ENCODE measurements around the gene KLF16. TPM values are rescaled to one million over a fixed set of nuclear protein-coding genes. Genes with fewer than 3 reads are reported as not detected.

Gene KLF16
- total RNA-seq, 4 donors from 2014 or later, result 1.8 to 6.4 (median 3.4) TPM

DNA sequence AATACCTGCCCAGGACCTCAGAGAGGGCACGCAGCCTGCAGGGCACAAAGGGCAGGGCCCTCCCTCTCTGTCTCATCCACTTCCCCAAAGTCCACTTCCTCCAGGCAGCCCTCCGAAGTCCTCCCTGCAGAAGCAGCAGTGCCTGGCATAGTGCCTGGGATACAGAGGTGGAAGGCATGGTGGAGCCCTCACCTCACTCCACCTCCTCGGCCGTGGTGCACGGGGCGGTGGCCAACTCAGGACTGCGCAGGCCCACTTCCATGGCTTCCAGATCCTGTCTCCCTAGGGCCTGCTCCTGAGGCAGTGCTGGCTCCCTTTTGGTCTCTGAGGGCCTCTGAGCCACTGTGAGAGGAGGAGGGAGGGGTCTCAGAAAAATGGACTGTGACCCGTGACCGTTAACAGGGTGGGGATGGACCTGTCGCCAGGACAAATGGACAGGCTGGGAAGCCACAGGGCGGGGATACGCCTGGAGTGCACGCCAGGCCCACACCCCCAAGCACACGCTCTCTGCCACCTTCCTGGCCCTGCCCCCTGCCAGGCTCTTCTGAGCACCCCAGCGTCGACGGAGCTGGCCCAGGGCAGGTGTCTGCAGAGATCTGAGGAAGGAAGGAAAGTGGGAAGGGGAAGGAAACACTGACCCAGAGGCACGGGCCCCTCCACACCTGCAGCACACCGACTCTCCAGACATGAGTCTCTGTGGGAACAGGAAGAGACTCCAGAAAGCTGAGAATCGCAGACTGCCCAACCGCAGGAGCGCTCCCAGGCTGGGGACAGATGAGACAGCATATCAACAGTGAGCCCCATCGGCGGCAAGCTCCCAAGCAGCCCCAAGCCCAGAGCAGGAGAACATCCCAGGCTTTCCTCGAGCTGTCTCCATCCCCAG lies 23.5 kb downstream of the KLF16 start:
- intact Hi-C loops (cut with DNase I), result no loop called here
- no peaks in the 10 kb centered on the region for H3K36me3 ChIP-seq
- no peaks in the 10 kb centered on the region for H3K9me3 ChIP-seq
- H3K4me3 ChIP-seq (replicated peaks in 1 of 3), result no peak overlapping the region
- peak overlapping the region in 1 of 3 donors; percentile 10 for H3K27ac ChIP-seq
- TF ChIP-seq CTCF (IDR thresholded peaks at IDR 0.05) (no peak), POLR2A (IDR thresholded peaks at IDR 0.05) (no peak)
- H3K4me1 ChIP-seq, result peaks cover 9 to 54% of the 10 kb centered on the region in 2 donors
- WGBS, 2 donors, result 73 to 82% methylated on average over 23 to 24 of the region's 25 CpGs
- no peak for DNase-seq
- no peaks in the 10 kb centered on the region for H3K27me3 ChIP-seq

DNA sequence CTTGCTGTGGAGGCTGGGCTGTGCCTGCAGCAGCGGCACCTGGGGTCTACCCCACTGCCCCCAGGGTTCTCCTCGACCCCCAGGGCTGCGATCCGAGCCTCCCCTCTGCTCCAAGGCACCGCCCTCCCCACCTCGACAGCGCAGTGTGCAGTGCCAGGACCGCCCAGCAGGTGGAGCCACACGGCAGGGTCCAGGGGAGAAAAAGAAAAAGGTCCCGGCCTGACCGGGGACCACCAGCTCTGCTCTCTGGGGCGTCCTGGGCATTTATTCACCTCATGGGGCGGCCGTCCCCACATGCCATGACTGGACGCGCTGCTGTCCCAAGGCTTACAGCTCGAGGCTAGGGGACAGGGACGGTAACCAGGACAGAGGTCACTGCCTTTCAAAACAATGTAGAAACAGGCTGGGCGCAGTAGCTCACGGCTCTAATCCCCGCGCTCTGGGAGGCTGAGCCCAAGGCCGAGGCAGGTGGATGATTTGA lies 25.7 kb downstream of the KLF16 start:
- 27 to 37% methylated on average over 12 to 16 of the region's 23 CpGs for WGBS, 2 donors
- H3K4me3 ChIP-seq (replicated peaks in 1 of 3), result no peak overlapping the region
- DNase-seq, result no peak
- no peaks in the 10 kb centered on the region for H3K9me3 ChIP-seq
- H3K27ac ChIP-seq, result no peak overlapping the region
- peaks cover 7 to 43% of the 10 kb centered on the region in 2 donors for H3K4me1 ChIP-seq
- no peaks in the 10 kb centered on the region for H3K36me3 ChIP-seq
- TF ChIP-seq POLR2A (IDR thresholded peaks at IDR 0.05) (no peak), CTCF (IDR thresholded peaks at IDR 0.05) (peak; percentile 43 to 87 (median 55))
- intact Hi-C loops (cut with DNase I), result no loop called here
- no peaks in the 10 kb centered on the region for H3K27me3 ChIP-seq

GRCh38 chr19:1837222-1837565 lies 26.2 kb downstream of the KLF16 start:
- Histone ChIP-seq H3K4me3 (replicated peaks in 1 of 3) (no peak overlapping the region), H3K36me3 (no peaks in the 10 kb centered on the region), H3K9me3 (no peaks in the 10 kb centered on the region), H3K4me1 (peaks cover 7 to 38% of the 10 kb centered on the region in 2 donors), H3K27ac (no peak overlapping the region), H3K27me3 (no peaks in the 10 kb centered on the region)
- no peak for TF ChIP-seq POLR2A (IDR thresholded peaks at IDR 0.05)
- TF ChIP-seq CTCF (IDR thresholded peaks at IDR 0.05), result no peak
- no peak for DNase-seq
- intact Hi-C loops (cut with DNase I), result no loop called here
- WGBS, 2 donors, result 70 to 79% methylated on average over 4 to 8 of the region's 11 CpGs

DNA sequence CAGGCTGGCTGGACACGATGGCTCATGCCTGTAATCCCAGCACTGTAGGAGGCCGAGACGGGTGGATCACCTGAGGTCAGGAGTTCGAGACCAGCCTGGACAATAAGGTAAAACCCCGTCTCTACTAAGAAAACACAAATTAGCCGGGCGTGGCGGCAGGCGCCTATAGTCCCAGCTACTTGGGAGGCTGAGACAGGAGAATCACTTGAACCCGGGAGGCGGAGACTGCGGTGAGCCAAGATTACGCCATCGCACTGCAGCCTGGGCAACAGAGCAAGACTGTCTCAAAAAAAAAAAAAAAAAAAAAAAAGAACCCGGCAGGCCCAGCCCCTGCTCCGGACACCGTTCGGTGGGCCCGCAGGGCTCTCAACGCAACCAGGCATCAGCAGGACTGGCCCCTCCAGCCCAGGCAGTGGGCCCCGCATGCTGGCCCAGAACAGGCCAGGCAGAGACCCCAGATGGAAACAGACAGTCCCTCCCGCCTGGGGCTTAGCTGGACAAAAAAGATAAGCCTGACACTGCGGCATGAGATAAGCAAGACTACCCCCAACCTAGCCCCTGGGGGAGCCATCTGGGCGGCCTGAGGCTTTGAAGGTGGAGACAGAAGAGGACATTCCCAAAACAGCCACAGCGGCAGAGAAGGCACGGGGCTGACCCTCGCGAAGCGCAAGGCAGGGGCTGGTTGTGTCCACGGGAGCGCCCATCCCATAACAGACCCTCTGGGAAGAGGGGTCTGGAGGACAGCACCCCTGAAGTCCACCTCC lies 26.7 kb downstream of the KLF16 start:
- no peak overlapping the region for H3K27ac ChIP-seq
- 87 to 89% methylated on average over 22 to 31 of the region's 31 CpGs for WGBS, 2 donors
- no peaks in the 10 kb centered on the region for H3K27me3 ChIP-seq
- intact Hi-C loops (cut with DNase I), result no loop called here
- no peak for DNase-seq
- no peaks in the 10 kb centered on the region for H3K36me3 ChIP-seq
- no peak for TF ChIP-seq POLR2A (IDR thresholded peaks at IDR 0.05)
- no peak for TF ChIP-seq CTCF (IDR thresholded peaks at IDR 0.05)
- no peak overlapping the region for H3K4me3 ChIP-seq (replicated peaks in 1 of 3)
- no peaks in the 10 kb centered on the region for H3K9me3 ChIP-seq
- H3K4me1 ChIP-seq, result peaks cover 7 to 36% of the 10 kb centered on the region in 2 donors

All from thyroid gland (tissue), 4 donors.